HG03139 (cell line): ENCODE data around the gene ACTA2.
A peak's percentile ranks its signal among the peaks of the same experiment; 100 is the strongest.

Experiments
- ATAC-seq: cut with Tn5 transposase; IDR thresholded peaks from one replicate; pipeline ENCODE4 v1.9.1; 2021; ENCODE audit not compliant: unreplicated experiment

Gene ACTA2

GRCh38 chr10:88952647-88953111 is at the start of gene ACTA2:
Gene ACTA2 (minus strand): TSS chr10:88952773. CDS start chr10:88948930, 3,843 bp downstream.
- no peak for ATAC-seq

- no peak for ATAC-seq
These were observed 49.1 kb upstream of the ACTA2 start for GRCh38 chr10:89001729-89002072.

- no peak for ATAC-seq
These were observed 48.6 kb upstream of the ACTA2 start for GRCh38 chr10:89001024-89001728.

GRCh38 chr10:88999625-89000024 is 47.1 kb upstream of the ACTA2 start:
- ATAC-seq, result no peak

GRCh38 chr10:88996927-88997326 is 44.4 kb upstream of the ACTA2 start:
- no peak for ATAC-seq

GRCh38 chr10:88995156-88995876 is 42.7 kb upstream of the ACTA2 start:
- no peak for ATAC-seq

- no peak for ATAC-seq
These were observed 41.4 kb upstream of the ACTA2 start for GRCh38 chr10:88994019-88994418.

GRCh38 chr10:88992921-88993524 is 40.5 kb upstream of the ACTA2 start:
- ATAC-seq, result no peak

GRCh38 chr10:88991899-88992320 is 39.3 kb upstream of the ACTA2 start:
- ATAC-seq, result no peak

GRCh38 chr10:88991161-88991898 is 38.8 kb upstream of the ACTA2 start:
- ATAC-seq, result no peak

- peak; percentile 46 for ATAC-seq
These were observed 38.0 kb upstream of the ACTA2 start, which contains the start of gene FAS for GRCh38 chr10:88990384-88991160. Gene FAS (plus strand): TSS chr10:88990798. CDS start chr10:88990877, 79 bp downstream.

- peak; percentile 20 for ATAC-seq
These were observed 37.3 kb upstream of the ACTA2 start for GRCh38 chr10:88989824-88990383.

- no peak for ATAC-seq
These were observed 36.9 kb upstream of the ACTA2 start for GRCh38 chr10:88989423-88989822.

- ATAC-seq, result no peak
These were observed 35.3 kb upstream of the ACTA2 start for GRCh38 chr10:88987840-88988239.

GRCh38 chr10:88987243-88987725 is 34.7 kb upstream of the ACTA2 start:
- ATAC-seq, result no peak

- no peak for ATAC-seq
These were observed 34.1 kb upstream of the ACTA2 start for GRCh38 chr10:88986549-88987242.

- ATAC-seq, result no peak
These were observed 32.0 kb upstream of the ACTA2 start for GRCh38 chr10:88984525-88984924.

- no peak for ATAC-seq
These were observed 31.4 kb upstream of the ACTA2 start for GRCh38 chr10:88983939-88984338.

- no peak for ATAC-seq
These were observed 30.6 kb upstream of the ACTA2 start for GRCh38 chr10:88983206-88983605.
